Mucosa of gallbladder (tissue), 1 donor: ENCODE results near the gene CHTF8. TPM values are rescaled to one million over a fixed set of nuclear protein-coding genes. Genes with fewer than 3 reads are reported as not detected.
A peak's percentile ranks its signal among the peaks of the same experiment; 100 is the strongest.

Experiments
- DNase-seq: peaks from one replicate; pipeline ENCODE4 v3.0.0-alpha.2; 2020; ENCODE audit warnings: low spot score
- total RNA-seq: library from RNA; stranded (reverse); gene quantifications from one replicate; pipeline ENCODE4 v1.2.1, GENCODE V29; 2021
- donor health status: DM: no; HTN: no; CAD: no.

Gene CHTF8
- total RNA-seq, 1 donor from 2014 or later, result 98.0 TPM

GRCh38 chr16:69085032-69085695, 47.2 kb downstream of the CHTF8 start:
- no peak for DNase-seq

GRCh38 chr16:69084289-69084688, 48.1 kb downstream of the CHTF8 start:
- DNase-seq, result no peak

GRCh38 chr16:69083306-69083941, 49.0 kb downstream of the CHTF8 start:
- DNase-seq, result no peak

- DNase-seq, result no peak
Observed at GRCh38 chr16:69079697-69080096, 52.7 kb downstream of the CHTF8 start.

GRCh38 chr16:69078073-69078472, 54.3 kb downstream of the CHTF8 start:
- DNase-seq, result no peak

- DNase-seq, result no peak
Observed at GRCh38 chr16:69077251-69077650, 55.1 kb downstream of the CHTF8 start.

- DNase-seq, result peak; percentile 16
Observed at GRCh38 chr16:69073181-69073702, 59.1 kb downstream of the CHTF8 start.

GRCh38 chr16:69072640-69072974, 59.8 kb downstream of the CHTF8 start:
- no peak for DNase-seq

- DNase-seq, result no peak
Observed at GRCh38 chr16:69071036-69071435, 61.4 kb downstream of the CHTF8 start.

- DNase-seq, result no peak
Observed at GRCh38 chr16:69069504-69069903, 62.9 kb downstream of the CHTF8 start.

Other genes with a start within 250 kb of the CHTF8 start
- 1.2 TPM for gene HAS3, start 26.9 kb downstream of the CHTF8 start, total RNA-seq
- gene UTP4, start 61 bp upstream of the CHTF8 start, total RNA-seq, result 26.0 TPM
- gene SNTB2, start 54.6 kb upstream of the CHTF8 start, total RNA-seq, result 43.8 TPM
- 29.8 TPM for gene VPS4A, start 178.8 kb upstream of the CHTF8 start, total RNA-seq
- gene PDF, start 198.0 kb upstream of the CHTF8 start, total RNA-seq, result 13.8 TPM
- gene COG8, start 207.0 kb upstream of the CHTF8 start, total RNA-seq, result 42.7 TPM
- 14.7 TPM for gene NIP7, start 207.2 kb upstream of the CHTF8 start, total RNA-seq
- gene TMED6, start 219.2 kb upstream of the CHTF8 start, total RNA-seq, result 1.0 TPM